HepG2 (cell line): ENCODE measurements around the gene PYCARD. TPM values are rescaled to one million over a fixed set of nuclear protein-coding genes. Genes with fewer than 3 reads are reported as not detected.
A peak's percentile ranks its signal among the peaks of the same experiment; 100 is the strongest.

Experiments used
- ATAC-seq: fragments of 200-7000 bp; cut with Tn5 transposase; 3 replicates; pipeline ENCODE4 v1.9.1; 2020; ENCODE audit warnings: mild to moderate bottlenecking, moderate library complexity
- BruUV-seq: library from RNA; stranded (reverse); fragments of 400-500 nt; replicated peaks from 2 replicates; lab custom pipeline; 2021; lab: Mats Ljungman, UMichigan
- CTCF ChIA-PET: fragments of 300-600 bp; formaldehyde crosslinking; extraction: SDS; loops from one replicate; lab custom pipeline; 2021; ENCODE audit warnings: low total read pairs, inconsistent platforms, low intra/inter-chr PET ratio; lab: Yijun Ruan, JAX
- POLR2A ChIA-PET: fragments of 350-600 bp; sonication (Branson Sonifier 250); formaldehyde crosslinking; loops from one replicate; lab custom pipeline; 2020; ENCODE audit warnings: antibody characterized with exemption, inconsistent platforms; lab: Yijun Ruan, JAX
- DNase-seq: peaks from one replicate; pipeline ENCODE4 v3.0.0-alpha.2; 2015; ENCODE audit warnings: low spot score
- FAIRE-seq: peaks from 3 replicates; lab custom pipeline; 2011; peaks lifted over from hg19 to GRCh38; lab: Jason Lieb, UNC
- H2AFZ ChIP-seq: one replicate; pipeline ENCODE4 v1.6.1; 2011; ENCODE audit warnings: low read length, inconsistent platforms
- H3K27ac ChIP-seq: fragments of 300-600 bp; 3 replicates; pipeline ENCODE4 v1.8.0; 2011; ENCODE audit warnings: mixed run types, mild to moderate bottlenecking, mixed read lengths, low read length, inconsistent platforms; ENCODE audit not compliant: insufficient read depth; ENCODE audit errors: extremely low read length
- H3K27me3 ChIP-seq, 2 experiments: fragments of 200-600 bp in 1 of 2; 2 replicates in 1 of 2; 3 replicates in 1 of 2; pipeline versions ENCODE4 v1.6.0 to v1.8.0; 2011; ENCODE audit warnings: low read length in 2 of 2, mild to moderate bottlenecking in 2 of 2, moderate library complexity in 2 of 2, inconsistent platforms in 1 of 2; ENCODE audit not compliant: insufficient read depth in 2 of 2, control insufficient read depth in 1 of 2
- H3K36me3 ChIP-seq, 2 experiments: fragments of 200-600 bp in 1 of 2; replicated peaks in 1 of 2; 2 replicates in 1 of 2; 3 replicates in 1 of 2; pipeline versions ENCODE4 v1.5.1 to v1.8.0; 2011; ENCODE audit warnings: low read length in 2 of 2, inconsistent platforms in 1 of 2; ENCODE audit not compliant: insufficient read depth in 2 of 2, control insufficient read depth in 1 of 2
- H3K4me1 ChIP-seq: 2 replicates; pipeline ENCODE4 v1.5.1; 2012; ENCODE audit warnings: low read length, inconsistent platforms; ENCODE audit not compliant: insufficient read depth
- H3K4me2 ChIP-seq: 2 replicates; pipeline ENCODE4 v1.6.0; 2011; ENCODE audit warnings: low read depth, low read length, inconsistent platforms
- H3K4me3 ChIP-seq, 3 experiments: fragments of 200-600 bp in 1 of 3; sonication (generic), shearing (Covaris generic) in 1 of 3; replicated peaks in 1 of 3; 2 replicates each; pipeline ENCODE4 v1.5.1; 2011 to 2016; ENCODE audit warnings: low read length in 3 of 3, inconsistent platforms in 2 of 3, low read depth in 2 of 3, mild to moderate bottlenecking in 2 of 3, control low read depth in 1 of 3, mixed read lengths in 1 of 3; ENCODE audit not compliant: insufficient read depth in 1 of 3
- H3K79me2 ChIP-seq: one replicate; pipeline ENCODE4 v1.6.1; 2011; ENCODE audit warnings: low read length, inconsistent platforms; ENCODE audit not compliant: insufficient read depth
- H3K9ac ChIP-seq: 2 replicates; pipeline ENCODE4 v1.6.0; 2011; ENCODE audit warnings: mild to moderate bottlenecking, low read depth, low read length, inconsistent platforms; ENCODE audit not compliant: insufficient read depth
- H3K9me3 ChIP-seq: 2 replicates; pipeline ENCODE4 v1.5.1; 2012; ENCODE audit warnings: mild to moderate bottlenecking, low read length
- H4K20me1 ChIP-seq: 2 replicates; pipeline ENCODE4 v1.6.0; 2011; ENCODE audit warnings: inconsistent platforms, mild to moderate bottlenecking, low read length, moderate library complexity; ENCODE audit not compliant: insufficient read depth
- AGO2 ChIP-seq: fragments of 200-400 bp; formaldehyde crosslinking; optimal IDR thresholded peaks from 2 replicates; pipeline ENCODE3; 2017; ENCODE audit warnings: mild to moderate bottlenecking, low read depth, low read length, moderate library complexity
- FOXA1 ChIP-seq, 2 experiments: fragments of 450-650 bp in 1 of 2; sonication (generic) in 1 of 2; formaldehyde crosslinking in 1 of 2; IDR thresholded peaks; 2 replicates each; pipeline versions ENCODE4 v1.4.0 to v1.6.1; 2016 to 2020; ENCODE audit warnings: missing genetic modification reagents in 1 of 2
- POLR2A ChIP-seq, 2 experiments: IDR thresholded peaks; 2 replicates each; pipeline ENCODE4 v1.6.1; 2011; ENCODE audit warnings: low read depth in 2 of 2, low read length in 2 of 2, mild to moderate bottlenecking in 1 of 2, moderate library complexity in 1 of 2; ENCODE audit not compliant: insufficient read depth in 1 of 2
- POLR2G ChIP-seq: fragments of 200-400 bp; formaldehyde crosslinking; IDR thresholded peaks from 2 replicates; pipeline ENCODE4 v1.6.1; 2018; ENCODE audit warnings: mild to moderate bottlenecking, low read depth, low read length, moderate library complexity
- RBM22 ChIP-seq: fragments of 200-400 bp; formaldehyde crosslinking; optimal IDR thresholded peaks from 2 replicates; pipeline ENCODE3; 2017; ENCODE audit warnings: mild to moderate bottlenecking, low read length, moderate library complexity
- YEATS2 ChIP-seq: sonication (generic); formaldehyde crosslinking; IDR thresholded peaks from 2 replicates; pipeline ENCODE4 v1.4.0; 2020; ENCODE audit warnings: missing genetic modification reagents, borderline replicate concordance
- ZBTB7B ChIP-seq: sonication (generic); formaldehyde crosslinking; IDR thresholded peaks from 2 replicates; pipeline ENCODE4 v1.4.0; 2020; ENCODE audit warnings: missing genetic modification reagents
- ZBTB8A ChIP-seq: sonication (generic); formaldehyde crosslinking; IDR thresholded peaks from 2 replicates; pipeline ENCODE4 v1.4.0; 2020; ENCODE audit warnings: mild to moderate bottlenecking, low read depth, missing genetic modification reagents, borderline replicate concordance
- WGBS: methylation state at CpG from one replicate; pipeline ENCODE4 v1.1.6; 2017; ENCODE audit warnings: low lambda C conversion rate; 5-methylcytosine and 5-hydroxymethylcytosine counted together
- in situ Hi-C: cut with HindIII; loops from 2 replicates; pipeline ENCODE4 v1.10.0; 2017; ENCODE audit warnings: low pct_unique_long_range_greater_than_20kb; ENCODE audit not compliant: extremely low pct_ligation_motif_present
- intact Hi-C: fragments of 100-400 bp; cut with micrococcal nuclease; formaldehyde crosslinking; loops from one replicate; pipeline ENCODE4 v1.10.0; 2022; ENCODE audit not compliant: unreplicated experiment
- polyA plus RNA-seq, 8 experiments: library from polyadenylated mRNA; depleted of rRNA in 3 of 8; stranded (reverse) in 7 of 8; unstranded in 1 of 8; fragments of >200 nt; fragmentation: Illumina TruSeq in 4 of 8; extraction: Trizol in 4 of 8; gene quantifications; 2 replicates each; pipeline versions ENCODE4 v1.2.1 to v1.2.3, GENCODE V29; 2011 to 2016; ENCODE audit warnings: low read depth in 4 of 8, missing spikeins in 1 of 8, mixed read lengths in 1 of 8; ENCODE audit not compliant: insufficient read depth in 1 of 8
- total RNA-seq, 5 experiments: library from RNA; depleted of rRNA; stranded (reverse); fragments of >200 nt; fragmentation: Illumina TruSeq; extraction: Trizol; gene quantifications; 2 replicates each; pipeline ENCODE4 v1.2.3, GENCODE V29; 2016; ENCODE audit warnings: low read depth in 1 of 5
- TF ChIP-seq, protein P1 (sequence below): sonication (generic); formaldehyde crosslinking; conservative IDR thresholded peaks from 2 replicates; pipeline ENCODE4 v1.4.0; 2020; ENCODE audit warnings: mild to moderate bottlenecking, missing genetic modification reagents, moderate library complexity

The PYCARD gene
- total and polyA plus RNA-seq, 2 of the 13 experiments (the other 11 are each of a cell fraction or from before 2014, with no cell fraction given) = 4.8 to 9.2 TPM

- Histone ChIP-seq H3K4me2 (no peak overlapping the region), H3K9ac (no peak overlapping the region), H3K27me3 (peaks cover 0 to 11% of the 10 kb centered on the region in 2 experiments; a peak in 4 of 5 replicates), H3K4me1 (peaks cover 38% of the 10 kb centered on the region), H3K9me3 (no peaks in the 10 kb centered on the region), H3K4me3 (no peak overlapping the region), H3K79me2 (no peaks in the 10 kb centered on the region), H4K20me1 (peaks cover 7% of the 10 kb centered on the region), H3K36me3 (peaks cover 8 to 25% of the 10 kb centered on the region in 2 experiments), H3K27ac (no peak overlapping the region), H2AFZ (no peak overlapping the region)
- FAIRE-seq (no peak), ATAC-seq (no peak), DNase-seq (no peak)
- ChIA-PET POLR2A (interaction anchor here (0.7 to 4.0 kb wide), 6 partner anchors 8 to 18 kb away, joined by 3 to 34 read pairs (median 4); partner anchors contain the start of gene FUS), CTCF (no interaction called here)
- intact Hi-C loops (no loop called here), in situ Hi-C loops (no loop called here)
- no TSS peak for BruUV-seq
- WGBS = 98% methylated on average over 7 of the region's 7 CpGs
- TF ChIP-seq ZBTB8A (CRISPR knock-in tag) = no peak
- peak; percentile 50 for TF ChIP-seq AGO2
- TF ChIP-seq ZBTB7B (CRISPR knock-in tag) = no peak
- TF ChIP-seq, protein P1, sequence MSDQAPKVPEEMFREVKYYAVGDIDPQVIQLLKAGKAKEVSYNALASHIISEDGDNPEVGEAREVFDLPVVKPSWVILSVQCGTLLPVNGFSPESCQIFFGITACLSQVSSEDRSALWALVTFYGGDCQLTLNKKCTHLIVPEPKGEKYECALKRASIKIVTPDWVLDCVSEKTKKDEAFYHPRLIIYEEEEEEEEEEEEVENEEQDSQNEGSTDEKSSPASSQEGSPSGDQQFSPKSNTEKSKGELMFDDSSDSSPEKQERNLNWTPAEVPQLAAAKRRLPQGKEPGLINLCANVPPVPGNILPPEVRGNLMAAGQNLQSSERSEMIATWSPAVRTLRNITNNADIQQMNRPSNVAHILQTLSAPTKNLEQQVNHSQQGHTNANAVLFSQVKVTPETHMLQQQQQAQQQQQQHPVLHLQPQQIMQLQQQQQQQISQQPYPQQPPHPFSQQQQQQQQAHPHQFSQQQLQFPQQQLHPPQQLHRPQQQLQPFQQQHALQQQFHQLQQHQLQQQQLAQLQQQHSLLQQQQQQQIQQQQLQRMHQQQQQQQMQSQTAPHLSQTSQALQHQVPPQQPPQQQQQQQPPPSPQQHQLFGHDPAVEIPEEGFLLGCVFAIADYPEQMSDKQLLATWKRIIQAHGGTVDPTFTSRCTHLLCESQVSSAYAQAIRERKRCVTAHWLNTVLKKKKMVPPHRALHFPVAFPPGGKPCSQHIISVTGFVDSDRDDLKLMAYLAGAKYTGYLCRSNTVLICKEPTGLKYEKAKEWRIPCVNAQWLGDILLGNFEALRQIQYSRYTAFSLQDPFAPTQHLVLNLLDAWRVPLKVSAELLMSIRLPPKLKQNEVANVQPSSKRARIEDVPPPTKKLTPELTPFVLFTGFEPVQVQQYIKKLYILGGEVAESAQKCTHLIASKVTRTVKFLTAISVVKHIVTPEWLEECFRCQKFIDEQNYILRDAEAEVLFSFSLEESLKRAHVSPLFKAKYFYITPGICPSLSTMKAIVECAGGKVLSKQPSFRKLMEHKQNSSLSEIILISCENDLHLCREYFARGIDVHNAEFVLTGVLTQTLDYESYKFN (CRISPR knock-in tag) = no peak
- TF ChIP-seq POLR2G = peak; percentile 58; the same call in 1 of the 2 replicates
- TF ChIP-seq FOXA1 (IDR thresholded peaks at IDR 0.05) = no peak
- no peak for TF ChIP-seq FOXA1 (CRISPR knock-in tag; IDR thresholded peaks at IDR 0.05)
- peak in 1 of 2 experiments; percentile 33; a peak in 3 of 4 replicates for TF ChIP-seq POLR2A (IDR thresholded peaks at IDR 0.05; ENCODE audit: insufficient read depth in 1 of 2, low read depth in 2 of 2, low read length in 2 of 2)
- no peak for TF ChIP-seq YEATS2
- peak; percentile 26 for TF ChIP-seq RBM22
Measured at GRCh38 chr16:31198207-31198882, 4.2 kb downstream of the PYCARD start.
